Measurements from ENCODE around the gene HAP1. TPM values are rescaled to one million over a fixed set of nuclear protein-coding genes. Genes with fewer than 3 reads are reported as not detected.

Gene HAP1
- total RNA-seq, 1 donor from 2014 or later, result 0.13 TPM

Other genes starting within 250 kb of the HAP1 start
- gene KRT36, start 244.7 kb downstream of the HAP1 start, total RNA-seq, result 0.38 TPM in 1 of 2 replicates, not detected in the other
- not detected in 2 replicates for gene KRT13, start 229.0 kb downstream of the HAP1 start, total RNA-seq
- 0.13 and 1.2 TPM in 2 replicates for gene KRT15, start 215.8 kb downstream of the HAP1 start, total RNA-seq
- 4.2 and 11.3 TPM in 2 replicates for gene KRT19, start 206.3 kb downstream of the HAP1 start, total RNA-seq
- not detected in 2 replicates for gene KRT9, start 162.6 kb downstream of the HAP1 start, total RNA-seq
- gene KRT14, start 147.7 kb downstream of the HAP1 start, total RNA-seq, result not detected in 2 replicates
- gene KRT16, start 121.9 kb downstream of the HAP1 start, total RNA-seq, result not detected in 2 replicates
- gene KRT17, start 110.1 kb downstream of the HAP1 start, total RNA-seq, result 0.25 and 0.39 TPM in 2 replicates
- 43.6 and 66.6 TPM in 2 replicates for gene EIF1, start 45.8 kb downstream of the HAP1 start, total RNA-seq
- gene GAST, start 22.3 kb downstream of the HAP1 start, total RNA-seq, result not detected in 2 replicates
- 207 and 483 TPM in 2 replicates for gene JUP, start 52.1 kb upstream of the HAP1 start, total RNA-seq
- gene P3H4, start 77.3 kb upstream of the HAP1 start, total RNA-seq, result 36.5 and 67.6 TPM in 2 replicates
- gene FKBP10, start 78.4 kb upstream of the HAP1 start, total RNA-seq, result 105 and 159 TPM in 2 replicates
- gene NT5C3B, start 101.6 kb upstream of the HAP1 start, total RNA-seq, result 57.8 and 63.1 TPM in 2 replicates
- under 0.01 and 0.13 TPM in 2 replicates for gene KLHL10, start 103.2 kb upstream of the HAP1 start, total RNA-seq
- gene KLHL11, start 130.8 kb upstream of the HAP1 start, total RNA-seq, result 24.0 and 30.0 TPM in 2 replicates
- gene ACLY, start 184.3 kb upstream of the HAP1 start, total RNA-seq, result 205 and 232 TPM in 2 replicates
- 0.13 and 0.25 TPM in 2 replicates for gene ODAD4, start 196.0 kb upstream of the HAP1 start, total RNA-seq
- gene CNP, start 232.2 kb upstream of the HAP1 start, total RNA-seq, result 46.1 and 63.1 TPM in 2 replicates